Keratinocyte (primary cell): ENCODE results near the gene RNF123. TPM values are rescaled to one million over a fixed set of nuclear protein-coding genes. Genes with fewer than 3 reads are reported as not detected.
A peak's percentile ranks its signal among the peaks of the same experiment; 100 is the strongest.

Experiments used
- DNase-seq: peaks from one replicate; pipeline ENCODE4 v3.0.0-alpha.2; 2011; ENCODE audit warnings: low read depth, missing footprints, low spot score
- FAIRE-seq: peaks from 2 replicates; lab custom pipeline; 2011; peaks lifted over from hg19 to GRCh38; lab: Jason Lieb, UNC
- H2AFZ ChIP-seq: 2 replicates; pipeline ENCODE4 v1.6.0; 2012; ENCODE audit warnings: low read length, control low read depth, inconsistent platforms; ENCODE audit not compliant: control insufficient read depth
- H3K27ac ChIP-seq: 2 replicates; pipeline ENCODE4 v1.5.1; 2011; ENCODE audit warnings: low read length; ENCODE audit not compliant: control insufficient read depth, insufficient read depth
- H3K27me3 ChIP-seq: 3 replicates; pipeline ENCODE4 v1.6.0; 2011; ENCODE audit warnings: low read length; ENCODE audit not compliant: control insufficient read depth, insufficient read depth; ENCODE audit errors: extremely low read depth
- H3K36me3 ChIP-seq, 2 experiments: 2 replicates in 1 of 2; 3 replicates in 1 of 2; pipeline ENCODE4 v1.5.1; 2011; ENCODE audit warnings: low read length in 2 of 2, mild to moderate bottlenecking in 1 of 2; ENCODE audit not compliant: control insufficient read depth in 2 of 2, insufficient read depth in 2 of 2; ENCODE audit errors: extremely low read depth in 1 of 2
- H3K4me1 ChIP-seq: 3 replicates; pipeline ENCODE4 v1.5.1; 2011; ENCODE audit warnings: low read length; ENCODE audit not compliant: control insufficient read depth, insufficient read depth; ENCODE audit errors: extremely low read depth
- H3K4me2 ChIP-seq: 3 replicates; pipeline ENCODE4 v1.6.0; 2011; ENCODE audit warnings: low read depth, low read length; ENCODE audit not compliant: control insufficient read depth, insufficient read depth; ENCODE audit errors: extremely low read depth
- H3K4me3 ChIP-seq, 3 experiments: fragments of 200-600 bp in 1 of 3; sonication (generic) in 1 of 3; 2 replicates in 2 of 3; 3 replicates in 1 of 3; pipeline ENCODE4 v1.5.1; 2011 to 2016; ENCODE audit warnings: low read length in 3 of 3, mild to moderate bottlenecking in 3 of 3, control low read depth in 2 of 3, inconsistent platforms in 1 of 3, low read depth in 1 of 3, mixed read lengths in 1 of 3, mixed run types in 1 of 3, moderate library complexity in 1 of 3; ENCODE audit not compliant: control insufficient read depth in 2 of 3, insufficient read depth in 2 of 3; ENCODE audit errors: extremely low read depth in 1 of 3
- H3K79me2 ChIP-seq: 2 replicates; pipeline ENCODE4 v1.6.0; 2012; ENCODE audit warnings: low read length; ENCODE audit not compliant: control insufficient read depth, insufficient read depth
- H3K9ac ChIP-seq: 3 replicates; pipeline ENCODE4 v1.6.0; 2011; ENCODE audit warnings: low read length; ENCODE audit not compliant: control insufficient read depth, insufficient read depth; ENCODE audit errors: extremely low read depth
- H3K9me1 ChIP-seq: 3 replicates; pipeline ENCODE4 v1.6.0; 2011; ENCODE audit warnings: low read length; ENCODE audit not compliant: control insufficient read depth, insufficient read depth; ENCODE audit errors: extremely low read depth
- H3K9me3 ChIP-seq: 2 replicates; pipeline ENCODE4 v1.5.1; 2012; ENCODE audit warnings: low read depth, low read length; ENCODE audit not compliant: control insufficient read depth
- H4K20me1 ChIP-seq: 3 replicates; pipeline ENCODE4 v1.6.0; 2011; ENCODE audit warnings: low read length; ENCODE audit not compliant: control insufficient read depth, insufficient read depth; ENCODE audit errors: extremely low read depth
- CTCF ChIP-seq, 3 experiments: IDR thresholded peaks in 1 of 3; conservative IDR thresholded peaks in 1 of 3; optimal IDR thresholded peaks in 1 of 3; 2 replicates in 2 of 3; 3 replicates in 1 of 3; pipeline versions ENCODE3 to v1.5.1; 2011; ENCODE audit warnings: low read length in 3 of 3, mild to moderate bottlenecking in 3 of 3, moderate library complexity in 2 of 3, control low read depth in 1 of 3, inconsistent platforms in 1 of 3; ENCODE audit not compliant: insufficient read depth in 2 of 3; ENCODE audit errors: extremely low read depth in 1 of 3
- EZH2 ChIP-seq: IDR thresholded peaks from one replicate; pipeline ENCODE4 v1.6.1; 2012; ENCODE audit warnings: inconsistent platforms, mild to moderate bottlenecking, low read length, moderate library complexity
- dilution Hi-C: fragments of 300-500 bp; cut with MboI; formaldehyde crosslinking; loops from one replicate; pipeline ENCODE4 v1.7.0; 2020; ENCODE audit warnings: low sequenced_read_pairs; ENCODE audit not compliant: extremely low pct_ligation_motif_present
- polyA plus RNA-seq, 5 experiments: library from polyadenylated mRNA; depleted of rRNA in 3 of 5; stranded (reverse) in 3 of 5; stranded (forward) in 1 of 5; unstranded in 1 of 5; fragments of >200 nt; gene quantifications; 1 replicate in 1 of 5; 2 replicates in 3 of 5; 3 replicates in 1 of 5; pipeline versions ENCODE4 v1.2.1 to v1.2.3, GENCODE V29; 2011 to 2012; ENCODE audit warnings: missing spikeins in 2 of 5, low read depth in 1 of 5, low replicate concordance in 1 of 5

The RNF123 gene
- polyA plus RNA-seq, 1 donor (not counting 4 experiments of a cell fraction or from before 2014, with no cell fraction given) = 18.1 TPM

DNA sequence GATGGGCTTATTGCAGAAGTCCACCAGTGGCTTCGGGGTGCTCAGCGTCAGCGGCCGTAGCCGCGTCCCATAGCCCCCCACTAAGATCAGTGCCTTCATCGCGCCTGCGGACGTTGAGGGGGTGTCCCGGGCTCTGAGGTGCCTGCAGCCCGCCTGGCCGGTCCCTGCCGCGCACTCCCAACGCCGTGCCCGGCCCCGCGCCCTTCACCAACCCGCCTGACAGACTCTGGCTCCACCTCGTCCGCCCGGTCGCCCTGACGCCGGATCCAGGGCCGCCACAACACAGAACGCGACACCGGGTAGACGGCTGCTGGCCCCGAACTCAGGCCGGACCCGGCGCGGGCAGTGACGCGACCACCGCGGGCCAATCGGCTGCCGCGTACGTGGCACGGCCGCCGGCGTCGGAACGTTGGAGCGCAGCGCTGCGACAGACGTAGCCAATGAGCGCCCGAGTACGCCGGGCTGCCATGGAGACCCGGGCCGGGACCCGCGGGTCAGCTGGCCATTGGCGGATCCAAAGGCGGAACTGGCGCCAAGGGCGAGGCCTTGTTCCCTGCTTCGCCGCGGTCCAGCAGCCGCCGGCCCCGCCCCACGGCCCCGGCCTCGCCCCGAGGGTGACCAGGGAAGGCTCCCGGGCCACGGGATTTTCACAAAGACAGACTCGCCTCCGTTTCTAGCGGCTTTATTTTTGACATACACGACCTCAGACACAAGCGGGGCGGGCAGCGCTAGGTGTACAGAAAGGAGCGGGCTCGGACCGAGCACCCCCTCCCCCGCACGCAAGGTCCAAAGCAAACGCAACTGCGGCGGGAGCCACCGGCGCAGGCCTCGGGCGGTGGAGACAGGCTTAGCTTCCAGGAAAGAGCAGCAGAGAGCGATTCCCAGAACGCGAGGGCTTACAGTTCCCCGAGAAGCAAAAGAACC, 34.5 kb downstream of the RNF123 start, which contains the start of gene GMPPB:
Gene GMPPB (minus strand): TSS at position 324 of the 924 bp plus-strand sequence. CDS start 225 bp downstream, at position 99.
- Histone ChIP-seq H3K4me1 (peaks cover 17% of the 10 kb centered on the region), H3K79me2 (peaks cover 17% of the 10 kb centered on the region), H2AFZ (peak within 1 kb of the TSS; percentile 62), H3K4me2 (peak within 1 kb of the TSS; percentile 95), H3K27ac (peak within 1 kb of the TSS; percentile 96), H3K9me3 (no peaks in the 10 kb centered on the region), H3K9me1 (no peaks in the 10 kb centered on the region), H3K36me3 (peaks cover 21 to 30% of the 10 kb centered on the region in 2 experiments), H3K4me3 (peak within 1 kb of the TSS; percentile 94 to 99 (median 96)), H3K9ac (peak within 1 kb of the TSS; percentile 99), H4K20me1 (peaks cover 9% of the 10 kb centered on the region), H3K27me3 (no peaks in the 10 kb centered on the region)
- dilution Hi-C loops = no loop called here
- FAIRE-seq = peak; percentile 67
- DNase-seq = peak; percentile 76
- no peak for TF ChIP-seq EZH2
- no peak for TF ChIP-seq CTCF (optimal IDR thresholded peaks at IDR 0.05 in 1 of 3, IDR thresholded peaks at IDR 0.05 in 1 of 3, conservative IDR thresholded peaks at IDR 0.05 in 1 of 3; ENCODE audit: extremely low read depth in 1 of 3, insufficient read depth in 2 of 3, low read length in 3 of 3)

DNA sequence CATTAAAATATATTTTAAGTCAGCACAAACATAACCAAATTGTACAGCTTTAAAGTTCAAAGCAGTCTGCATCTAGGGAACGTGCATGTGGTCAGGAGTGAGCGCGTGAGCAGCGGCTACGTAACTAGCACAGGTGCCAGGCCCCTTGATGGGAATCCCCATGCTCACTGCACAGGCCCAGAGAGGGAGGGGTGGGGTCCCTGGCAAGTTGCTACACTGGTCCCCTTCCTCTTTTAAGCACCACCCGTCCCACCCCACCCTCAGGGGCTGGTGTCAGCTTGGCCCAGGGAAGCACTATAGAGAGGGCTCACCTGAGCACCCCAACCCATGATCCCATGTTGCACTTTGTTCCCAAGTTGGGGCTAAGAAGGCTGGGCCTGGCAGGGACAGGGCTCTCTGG, 35.2 kb downstream of the RNF123 start:
- DNase-seq (no peak), FAIRE-seq (no peak)
- no peaks in the 10 kb centered on the region for H3K27me3 ChIP-seq
- H3K9me3 ChIP-seq = no peaks in the 10 kb centered on the region
- peak overlapping the region; percentile 93 for H3K27ac ChIP-seq
- dilution Hi-C loops = no loop called here
- no peaks in the 10 kb centered on the region for H3K9me1 ChIP-seq
- H3K4me3 ChIP-seq = peak overlapping the region; percentile 55 to 99 (median 96)
- H3K9ac ChIP-seq = peak overlapping the region; percentile 99
- no peak overlapping the region for H2AFZ ChIP-seq
- H3K4me2 ChIP-seq = peak overlapping the region; percentile 95
- H4K20me1 ChIP-seq = peaks cover 6% of the 10 kb centered on the region
- no peak for TF ChIP-seq CTCF (optimal IDR thresholded peaks at IDR 0.05 in 1 of 3, IDR thresholded peaks at IDR 0.05 in 1 of 3, conservative IDR thresholded peaks at IDR 0.05 in 1 of 3; ENCODE audit: extremely low read depth in 1 of 3, insufficient read depth in 2 of 3, low read length in 3 of 3)
- no peak for TF ChIP-seq EZH2
- peaks cover 17% of the 10 kb centered on the region for H3K79me2 ChIP-seq
- H3K36me3 ChIP-seq = peaks cover 21 to 30% of the 10 kb centered on the region in 2 experiments
- peaks cover 13% of the 10 kb centered on the region for H3K4me1 ChIP-seq
